CD4-positive, alpha-beta T cell treated with Interleukin-1 beta for 1 hour (primary cell): ENCODE measurements around the gene CPT1B.
"Not testable (repeated sequence)": the region's sequence is repeated elsewhere in the genome, so short reads cannot be mapped to it uniquely, and the experiment has no call there.

Source experiments
- DNase-seq, 2 donors: peaks; one replicate each; pipeline ENCODE4 v3.0.0-alpha.2; 2020 to 2022

The CPT1B gene

GRCh38 chr22:50608996-50609395 is 30.8 kb upstream of the CPT1B start:
- DNase-seq: no peak

GRCh38 chr22:50608058-50608840 is 30.0 kb upstream of the CPT1B start:
- not testable (repeated sequence) for DNase-seq

- DNase-seq: no peak
These were observed 29.4 kb upstream of the CPT1B start for GRCh38 chr22:50607659-50608020.

DNA sequence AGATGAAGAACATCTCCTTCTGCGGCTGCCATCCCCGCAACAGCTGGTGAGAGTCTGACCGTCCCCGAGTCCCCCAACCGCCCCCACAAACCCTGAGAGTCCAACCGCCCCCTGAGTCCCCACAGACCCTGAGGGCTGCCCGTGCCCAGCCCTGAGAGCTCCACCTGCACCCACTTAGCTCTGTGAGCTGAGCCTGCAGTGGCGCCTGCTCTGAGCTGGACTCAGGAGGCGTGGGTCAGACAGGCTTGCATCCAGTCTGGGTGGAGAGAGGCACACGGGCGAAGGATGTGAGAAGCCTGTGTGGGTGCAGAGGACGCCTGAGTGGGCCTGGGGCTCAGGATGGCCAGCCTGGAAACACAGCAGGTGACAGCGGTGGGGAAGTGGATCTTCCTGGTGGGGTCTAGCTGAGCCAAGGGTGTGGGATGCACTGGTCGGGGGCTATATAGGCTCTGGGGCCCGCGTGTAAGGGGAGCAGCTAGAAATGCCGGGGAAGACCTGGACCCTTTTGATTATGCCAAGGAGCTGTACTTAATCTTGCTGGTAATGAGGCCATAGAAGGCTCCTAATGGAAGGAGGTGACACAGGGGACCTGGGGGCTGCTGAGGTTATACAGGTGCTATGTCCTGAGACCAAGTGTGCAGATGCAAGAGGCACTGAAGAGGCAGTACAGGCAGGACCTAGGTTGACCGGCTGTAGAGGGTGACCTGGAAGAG is 28.9 kb upstream of the CPT1B start:
- DNase-seq: no peak

- DNase-seq: no peak
These were observed 28.1 kb upstream of the CPT1B start for GRCh38 chr22:50606165-50606945.

DNA sequence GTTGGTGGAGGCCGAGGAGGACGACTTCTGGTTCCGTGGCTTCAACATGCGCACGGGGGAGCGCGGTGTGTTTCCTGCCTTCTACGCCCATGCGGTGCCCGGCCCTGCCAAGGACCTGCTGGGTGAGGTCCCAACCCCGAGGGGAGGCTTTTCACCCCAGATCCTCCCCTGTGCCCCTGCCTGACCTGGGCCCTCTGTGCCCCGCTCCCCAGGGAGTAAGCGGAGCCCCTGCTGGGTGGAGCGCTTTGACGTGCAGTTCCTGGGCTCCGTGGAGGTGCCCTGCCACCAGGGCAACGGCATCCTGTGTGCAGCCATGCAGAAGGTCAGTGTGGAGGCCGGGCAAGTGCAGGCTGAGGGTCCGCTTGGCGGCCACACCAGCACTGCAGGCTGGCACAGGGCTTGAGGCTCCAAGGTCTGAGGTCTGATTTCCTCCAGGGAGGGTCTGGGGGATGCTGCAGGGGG is 27.4 kb upstream of the CPT1B start:
- DNase-seq: no peak

DNA sequence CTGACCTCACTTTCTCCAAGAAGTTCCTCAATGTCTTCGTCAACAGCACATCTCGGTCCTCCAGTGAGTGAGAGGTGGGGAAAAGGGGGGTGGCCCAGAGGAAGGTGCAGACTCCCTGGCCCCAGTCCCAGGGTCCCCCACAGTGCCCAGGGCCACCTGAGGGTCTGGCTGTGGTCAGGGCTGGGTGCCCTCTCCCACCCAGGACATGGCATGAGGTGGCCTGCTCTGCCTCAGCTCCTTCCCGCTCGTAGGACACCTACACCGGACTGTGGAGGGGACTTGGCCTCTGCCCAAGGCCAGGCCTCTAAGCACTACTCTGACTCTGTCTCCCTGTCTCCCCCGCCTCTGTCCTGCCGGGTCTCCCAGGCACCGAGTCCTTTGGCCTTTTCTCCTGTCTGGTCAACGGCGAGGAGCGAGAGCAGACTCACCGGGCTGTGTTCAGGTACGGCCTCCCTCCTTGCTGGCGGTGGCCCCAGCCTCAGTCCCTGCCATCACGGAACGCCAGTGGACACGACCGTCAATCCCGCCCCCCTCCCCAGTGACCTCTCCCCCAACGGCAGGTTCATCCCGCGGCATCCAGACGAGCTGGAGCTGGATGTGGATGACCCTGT is 26.9 kb upstream of the CPT1B start:
- DNase-seq: no peak

DNA sequence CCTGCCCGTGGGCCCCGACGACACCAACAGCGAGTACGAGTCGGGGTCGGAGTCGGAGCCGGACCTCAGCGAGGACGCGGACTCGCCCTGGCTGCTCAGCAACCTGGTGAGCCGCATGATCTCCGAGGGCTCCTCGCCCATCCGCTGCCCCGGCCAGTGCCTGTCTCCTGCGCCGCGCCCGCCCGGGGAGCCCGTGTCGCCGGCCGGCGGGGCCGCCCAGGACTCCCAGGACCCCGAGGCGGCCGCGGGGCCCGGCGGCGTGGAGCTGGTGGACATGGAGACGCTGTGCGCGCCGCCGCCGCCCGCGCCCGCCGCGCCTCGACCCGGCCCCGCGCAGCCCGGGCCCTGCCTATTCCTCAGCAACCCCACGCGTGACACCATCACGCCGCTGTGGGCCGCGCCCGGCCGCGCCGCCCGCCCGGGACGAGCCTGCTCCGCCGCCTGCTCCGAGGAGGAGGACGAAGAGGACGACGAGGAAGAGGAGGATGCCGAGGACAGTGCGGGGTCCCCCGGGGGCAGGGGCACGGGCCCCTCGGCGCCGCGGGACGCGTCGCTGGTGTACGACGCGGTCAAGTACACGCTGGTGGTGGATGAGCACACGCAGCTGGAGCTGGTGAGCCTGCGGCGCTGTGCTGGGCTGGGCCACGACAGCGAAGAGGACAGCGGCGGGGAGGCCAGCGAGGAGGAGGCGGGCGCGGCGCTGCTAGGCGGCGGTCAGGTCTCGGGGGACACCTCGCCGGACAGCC is 26.2 kb upstream of the CPT1B start:
- no peak for DNase-seq

GRCh38 chr22:50603511-50604255 is 25.5 kb upstream of the CPT1B start:
- DNase-seq: no peak

DNA sequence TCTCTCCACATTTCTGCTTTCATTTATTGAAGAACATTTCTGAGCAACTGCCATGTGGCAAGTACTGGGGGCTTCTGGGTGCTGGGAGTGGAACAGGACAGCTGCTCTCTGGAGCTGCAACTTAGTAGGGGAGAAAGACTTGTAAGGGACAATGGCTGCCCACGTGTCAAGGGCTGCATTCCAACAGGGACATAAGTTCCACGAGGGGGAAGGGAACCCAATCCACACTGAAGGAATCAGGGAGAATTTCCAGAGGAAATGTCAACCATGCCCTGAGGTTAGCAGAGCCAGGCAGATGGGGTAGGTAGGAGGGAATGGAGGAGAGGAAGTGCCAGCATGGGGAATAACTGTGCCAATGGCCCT is 24.1 kb upstream of the CPT1B start:
- DNase-seq: no peak

DNA sequence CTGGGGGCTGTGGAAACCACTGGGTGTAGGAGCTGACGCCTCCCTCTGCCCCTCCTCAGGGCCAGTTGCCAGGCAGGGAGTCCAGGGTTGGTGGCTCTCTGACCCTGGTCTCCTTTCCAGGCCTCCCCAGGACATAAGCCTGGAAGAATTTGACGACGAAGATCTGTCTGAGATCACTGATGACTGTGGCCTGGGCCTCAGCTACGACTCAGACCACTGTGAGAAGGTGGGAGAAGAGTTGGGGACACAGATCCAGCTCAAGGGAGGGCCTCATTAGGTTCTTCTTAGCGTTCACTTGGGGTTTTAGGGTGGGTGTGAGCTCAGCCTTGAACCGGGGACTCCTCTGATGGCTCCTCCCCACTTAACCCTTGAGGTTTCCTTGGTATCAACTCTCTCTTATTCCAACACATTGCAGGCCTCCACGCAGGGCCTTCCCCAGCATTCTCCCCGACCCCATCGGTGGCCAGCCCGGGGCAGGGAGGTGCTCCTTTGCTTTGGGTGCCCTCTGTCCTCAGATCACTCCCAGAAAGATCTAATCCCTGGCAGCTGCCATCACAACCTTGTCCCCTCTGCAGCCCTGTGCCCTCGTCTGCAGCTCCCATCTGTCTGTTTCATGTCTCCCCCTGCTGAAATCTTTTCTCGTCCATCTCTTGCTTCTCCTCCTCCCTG is 23.6 kb upstream of the CPT1B start:
- DNase-seq: no peak

- DNase-seq: no peak
These were observed 22.9 kb upstream of the CPT1B start for GRCh38 chr22:50600967-50601668.

DNA sequence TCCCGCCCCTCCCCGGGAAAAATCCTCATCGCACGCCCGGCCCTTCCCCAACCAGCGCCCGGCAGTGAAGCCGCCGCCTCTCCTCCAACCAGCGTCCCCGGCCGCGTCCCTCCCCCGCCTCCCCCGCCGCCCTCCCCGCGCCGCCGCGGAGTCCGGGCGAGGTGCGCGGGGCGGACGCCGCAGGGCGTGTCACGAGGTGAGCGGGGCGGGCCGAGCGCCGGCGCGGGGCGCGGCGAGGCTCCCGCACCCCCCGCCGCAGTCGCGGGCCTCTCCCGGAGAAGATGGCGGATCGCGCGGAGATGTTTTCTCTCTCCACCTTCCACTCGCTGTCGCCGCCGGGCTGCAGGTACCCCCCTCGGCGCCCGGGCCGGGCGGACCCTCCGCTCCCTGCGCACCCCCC is 22.3 kb upstream of the CPT1B start, which contains the start of gene MAPK8IP2:
MAPK8IP2 (plus strand) TSS at position 256 of the 400 bp plus-strand sequence; CDS start at position 282, 26 bp downstream.
- DNase-seq: no peak

DNA sequence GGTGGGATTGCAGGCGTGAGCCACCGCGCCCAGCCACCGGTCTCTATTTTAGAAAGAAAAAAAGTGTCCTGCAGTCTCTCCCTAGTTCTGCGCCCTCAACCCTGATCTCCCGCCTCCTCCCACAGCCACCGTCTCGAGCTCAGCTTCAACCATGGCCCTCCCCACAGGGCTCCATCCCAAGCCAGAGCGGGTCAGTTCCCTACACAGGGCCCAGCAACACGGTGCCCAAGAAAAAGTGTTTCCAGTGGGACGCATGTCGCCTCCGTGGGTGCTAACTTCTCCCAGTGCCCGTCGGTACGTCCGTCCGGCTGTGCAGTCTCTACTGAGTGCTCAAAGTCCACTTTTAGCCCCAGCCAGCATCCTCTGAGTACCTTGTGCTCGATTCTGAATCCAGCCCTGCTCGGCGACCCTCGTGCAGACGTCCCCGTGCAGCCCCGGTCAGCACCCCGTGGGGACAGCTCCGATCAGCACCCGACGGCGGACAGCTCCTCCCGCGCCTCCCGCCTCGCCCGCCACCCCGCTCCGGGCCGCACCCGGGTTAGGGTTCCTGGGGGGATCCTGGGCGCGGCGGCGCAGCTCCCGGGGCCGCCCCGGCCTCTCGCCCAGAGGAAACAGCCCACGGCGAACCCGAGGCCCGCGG is 21.7 kb upstream of the CPT1B start:
- DNase-seq: peak; percentile 46 to 65

- no peak for DNase-seq
These were observed 18.9 kb upstream of the CPT1B start for GRCh38 chr22:50597097-50597496.

GRCh38 chr22:50595189-50595588 is 17.0 kb upstream of the CPT1B start:
- no peak for DNase-seq

DNA sequence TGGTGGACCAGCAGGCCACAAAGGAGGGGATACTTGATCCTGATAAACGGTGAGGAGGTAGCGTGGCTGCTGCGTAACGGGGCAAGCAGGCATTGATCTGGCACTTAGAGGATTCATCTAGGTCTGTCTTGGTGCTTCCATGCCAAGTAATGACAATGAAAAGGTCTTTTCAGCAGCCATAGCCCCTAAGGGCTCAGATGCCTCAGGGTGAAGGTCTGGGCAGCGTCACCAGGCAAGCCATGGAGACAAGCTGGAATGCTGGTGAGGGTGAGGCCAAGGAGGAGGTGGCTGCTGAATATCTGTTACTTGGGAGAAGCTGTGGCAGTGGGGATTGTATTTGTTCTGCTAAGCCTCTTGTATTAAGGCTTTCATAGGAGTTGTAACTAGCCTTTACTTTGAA is 9.2 kb upstream of the CPT1B start:
- DNase-seq: no peak

- DNase-seq: no peak
These were observed 8.2 kb upstream of the CPT1B start for GRCh38 chr22:50586416-50586815.

- no peak for DNase-seq
These were observed 7.6 kb upstream of the CPT1B start for GRCh38 chr22:50585781-50586180.

DNA sequence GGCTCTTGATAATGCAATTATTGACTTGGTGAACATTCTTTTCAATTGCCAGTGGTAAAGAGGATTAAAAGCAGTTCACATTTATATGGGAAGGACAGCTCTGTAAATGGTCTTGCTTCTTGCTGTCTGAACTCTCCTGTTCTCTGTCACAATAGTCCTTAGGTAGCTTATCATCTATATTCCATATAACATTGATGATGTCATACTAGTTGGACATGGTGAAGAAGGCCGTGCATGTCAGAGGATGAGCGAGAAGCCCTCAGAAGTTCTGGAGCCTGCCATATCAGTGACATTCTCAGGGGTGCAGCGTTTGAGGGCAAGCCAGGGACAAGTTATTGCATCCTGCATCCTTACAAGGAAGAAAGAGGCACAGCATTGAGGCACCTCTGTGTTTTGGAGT is 7.0 kb upstream of the CPT1B start:
- no peak for DNase-seq
